ENCODE data around the gene RNF144B. TPM values are rescaled to one million over a fixed set of nuclear protein-coding genes. Genes with fewer than 3 reads are reported as not detected.

RNF144B gene
- total RNA-seq, 1 experiment from 2014 or later, result 8.2 TPM

DNA sequence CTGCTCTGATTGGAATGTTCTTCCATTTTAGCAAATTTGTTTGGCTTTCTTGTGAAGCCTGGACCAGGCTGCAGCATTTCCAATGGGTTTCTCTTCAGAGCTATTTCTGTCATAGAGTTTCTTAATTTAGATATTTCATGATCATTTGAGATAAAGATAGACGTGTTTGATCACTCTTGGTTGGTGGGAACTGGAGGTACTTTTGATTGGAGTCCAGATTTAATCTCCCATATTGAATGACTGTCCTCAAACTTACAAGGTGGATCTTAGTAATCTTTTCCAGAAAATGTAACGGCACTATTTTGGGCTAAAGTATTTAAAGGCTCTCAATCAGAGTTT, 29.2 kb downstream of the RNF144B start (continued):
- TF ChIP-seq ARID4B (CRISPR knock-in tag; IDR thresholded peaks at IDR 0.05; ENCODE audit: borderline replicate concordance), result no peak
- no peak for TF ChIP-seq MYBL2 (CRISPR knock-in tag; IDR thresholded peaks at IDR 0.05)

DNA sequence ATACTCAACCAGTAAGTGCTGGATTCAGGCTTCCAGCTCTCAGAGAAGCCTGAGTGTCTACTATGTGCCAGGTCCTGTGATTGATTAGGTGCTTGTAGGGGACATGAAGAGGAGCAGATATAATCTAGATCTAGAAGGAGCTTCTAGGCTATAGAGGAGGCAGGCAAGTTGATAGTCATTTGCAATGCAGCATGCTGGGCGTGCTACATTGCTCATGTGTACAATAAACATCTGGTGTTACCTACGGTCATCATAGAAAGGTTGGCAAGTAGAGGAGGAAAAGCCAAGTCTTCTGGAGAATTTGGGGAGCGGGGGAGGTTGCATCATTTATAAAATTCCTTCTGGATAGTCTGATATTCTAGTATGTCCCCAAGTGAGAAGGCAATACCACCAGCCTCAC, 33.2 kb downstream of the RNF144B start:
- no peaks in the 10 kb centered on the region for H3K9me3 Mint-ChIP-seq
- H3K27ac Mint-ChIP-seq, result no peak overlapping the region
- DNase-seq (ENCODE audit: low spot score) (no peak), ATAC-seq (no peak)
- H3K4me3 Mint-ChIP-seq, result no peak overlapping the region
- H3K36me3 Mint-ChIP-seq, result no peaks in the 10 kb centered on the region
- TF ChIP-seq FOXK1 (CRISPR knock-in tag; IDR thresholded peaks at IDR 0.05), result no peak
- no peak for TF ChIP-seq NR2C2 (CRISPR knock-in tag; IDR thresholded peaks at IDR 0.05)
- TF ChIP-seq GRHL2 (CRISPR knock-in tag; IDR thresholded peaks at IDR 0.05; ENCODE audit: insufficient replicate concordance, severe bottlenecking), result no peak
- TF ChIP-seq ESRRA (CRISPR knock-in tag; IDR thresholded peaks at IDR 0.05; ENCODE audit: borderline replicate concordance), result no peak
- no peak for TF ChIP-seq PRDM15 (CRISPR knock-in tag; IDR thresholded peaks at IDR 0.05)
- TF ChIP-seq, protein P1, sequence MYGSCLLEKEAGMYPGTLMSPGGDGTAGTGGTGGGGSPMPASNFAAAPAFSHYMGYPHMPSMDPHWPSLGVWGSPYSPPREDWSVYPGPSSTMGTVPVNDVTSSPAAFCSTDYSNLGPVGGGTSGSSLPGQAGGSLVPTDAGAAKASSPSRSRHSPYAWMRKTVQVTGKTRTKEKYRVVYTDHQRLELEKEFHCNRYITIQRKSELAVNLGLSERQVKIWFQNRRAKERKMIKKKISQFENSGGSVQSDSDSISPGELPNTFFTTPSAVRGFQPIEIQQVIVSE (CRISPR knock-in tag; IDR thresholded peaks at IDR 0.05; ENCODE audit: borderline replicate concordance), result no peak
- no peak for TF ChIP-seq ETV6 (CRISPR knock-in tag; IDR thresholded peaks at IDR 0.05)
- no peak for TF ChIP-seq CREM (CRISPR knock-in tag; IDR thresholded peaks at IDR 0.05)
- TF ChIP-seq ATF1 (CRISPR knock-in tag; IDR thresholded peaks at IDR 0.05), result no peak
- TF ChIP-seq, protein P2, sequence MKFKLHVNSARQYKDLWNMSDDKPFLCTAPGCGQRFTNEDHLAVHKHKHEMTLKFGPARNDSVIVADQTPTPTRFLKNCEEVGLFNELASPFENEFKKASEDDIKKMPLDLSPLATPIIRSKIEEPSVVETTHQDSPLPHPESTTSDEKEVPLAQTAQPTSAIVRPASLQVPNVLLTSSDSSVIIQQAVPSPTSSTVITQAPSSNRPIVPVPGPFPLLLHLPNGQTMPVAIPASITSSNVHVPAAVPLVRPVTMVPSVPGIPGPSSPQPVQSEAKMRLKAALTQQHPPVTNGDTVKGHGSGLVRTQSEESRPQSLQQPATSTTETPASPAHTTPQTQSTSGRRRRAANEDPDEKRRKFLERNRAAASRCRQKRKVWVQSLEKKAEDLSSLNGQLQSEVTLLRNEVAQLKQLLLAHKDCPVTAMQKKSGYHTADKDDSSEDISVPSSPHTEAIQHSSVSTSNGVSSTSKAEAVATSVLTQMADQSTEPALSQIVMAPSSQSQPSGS (CRISPR knock-in tag; IDR thresholded peaks at IDR 0.05; ENCODE audit: borderline replicate concordance, low read depth), result no peak
- no peak for TF ChIP-seq SMAD3 (CRISPR knock-in tag; IDR thresholded peaks at IDR 0.05; ENCODE audit: borderline replicate concordance)
- TF ChIP-seq MYBL2 (CRISPR knock-in tag; IDR thresholded peaks at IDR 0.05), result no peak
- TF ChIP-seq, protein P3, sequence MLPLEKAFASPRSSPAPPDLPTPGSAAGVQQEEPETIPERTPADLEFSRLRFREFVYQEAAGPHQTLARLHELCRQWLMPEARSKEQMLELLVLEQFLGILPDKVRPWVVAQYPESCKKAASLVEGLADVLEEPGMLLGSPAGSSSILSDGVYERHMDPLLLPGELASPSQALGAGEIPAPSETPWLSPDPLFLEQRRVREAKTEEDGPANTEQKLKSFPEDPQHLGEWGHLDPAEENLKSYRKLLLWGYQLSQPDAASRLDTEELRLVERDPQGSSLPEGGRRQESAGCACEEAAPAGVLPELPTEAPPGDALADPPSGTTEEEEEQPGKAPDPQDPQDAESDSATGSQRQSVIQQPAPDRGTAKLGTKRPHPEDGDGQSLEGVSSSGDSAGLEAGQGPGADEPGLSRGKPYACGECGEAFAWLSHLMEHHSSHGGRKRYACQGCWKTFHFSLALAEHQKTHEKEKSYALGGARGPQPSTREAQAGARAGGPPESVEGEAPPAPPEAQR (CRISPR knock-in tag; IDR thresholded peaks at IDR 0.05), result no peak
- no peaks in the 10 kb centered on the region for H3K27me3 Mint-ChIP-seq (ENCODE audit: low read depth)
- POLR2A ChIA-PET, result no interaction called here
- CTCF ChIA-PET, result no interaction called here
- peaks cover 23% of the 10 kb centered on the region for H3K4me1 Mint-ChIP-seq

All from WTC11 (cell line).